Left ventricle myocardium superior (tissue), 1 donor: ENCODE measurements around the gene LRGUK. TPM values are rescaled to one million over a fixed set of nuclear protein-coding genes. Genes with fewer than 3 reads are reported as not detected.

Source experiments
- ATAC-seq: fragments of 200-7000 bp; cut with Tn5 transposase; one replicate; pipeline ENCODE4 v1.9.1; 2020; ENCODE audit warnings: mild to moderate bottlenecking, moderate library complexity
- DNase-seq: peaks from one replicate; pipeline ENCODE4 v3.0.0-alpha.2; 2020
- intact Hi-C: fragments of 100-400 bp; cut with micrococcal nuclease; formaldehyde crosslinking; loops from one replicate; pipeline ENCODE4 v1.11.0; 2022
- total RNA-seq: library from RNA; stranded (reverse); fragmentation: NEBNext Ultra II Directional; extraction: Animal tissue kit (Norgen Biotek cat#: 25700); gene quantifications from one replicate; pipeline ENCODE4 v1.2.1, GENCODE V29; 2021
- donor health status: DM: no; HTN: yes; CAD: no; lungs with severe emphysema.

LRGUK gene
- total RNA-seq, 1 donor from 2014 or later = 0.20 TPM

- intact Hi-C loops = no loop called here
- ATAC-seq = peak; percentile 15
- DNase-seq = no peak
Observed at GRCh38 chr7:134121632-134122139, 5.5 kb upstream of the LRGUK start.

DNA sequence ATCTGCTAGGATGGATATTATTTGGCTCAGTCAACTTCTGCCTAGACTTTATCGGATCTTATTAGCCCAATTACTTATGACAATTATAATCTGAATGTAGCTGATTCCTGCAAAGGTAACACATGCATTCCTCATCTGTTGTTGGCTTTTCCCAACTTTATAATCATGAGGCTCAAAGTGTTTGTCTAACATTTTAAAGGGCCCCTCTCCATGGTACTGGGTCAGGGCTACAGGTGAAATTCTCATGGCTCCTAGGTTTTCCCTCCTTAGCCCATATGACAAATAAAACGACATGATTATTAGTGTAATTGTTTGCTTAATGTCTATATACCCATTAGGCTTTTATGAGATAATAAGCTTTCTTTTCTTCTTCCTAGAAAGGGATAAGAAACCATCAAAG, 4.2 kb upstream of the LRGUK start:
- no peak for ATAC-seq
- intact Hi-C loops = no loop called here
- DNase-seq = no peak

DNA sequence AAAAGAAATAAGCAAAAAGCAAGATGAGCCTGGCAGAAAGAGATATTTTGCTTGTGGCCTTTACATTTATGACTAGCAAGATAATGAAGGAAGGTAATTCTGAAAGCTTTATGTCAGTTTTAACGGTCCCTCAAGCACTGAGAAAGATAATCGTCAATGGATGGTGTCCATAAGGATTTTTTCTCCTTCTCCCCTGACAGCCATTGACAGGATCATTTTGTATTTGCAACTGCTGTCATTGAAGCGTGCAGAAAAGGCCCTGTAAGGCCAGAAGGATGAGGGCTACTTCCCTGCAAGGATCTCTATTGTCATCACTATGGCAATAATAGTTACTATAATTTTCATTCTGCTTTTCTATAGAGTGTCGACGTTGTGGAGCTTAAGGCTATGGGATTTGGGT, 994 bp upstream of the LRGUK start:
- intact Hi-C loops = no loop called here
- DNase-seq (no peak), ATAC-seq (no peak)

GRCh38 chr7:134126596-134126965, 559 bp upstream of the LRGUK start:
- intact Hi-C loops = no loop called here
- DNase-seq = no peak
- ATAC-seq = no peak

- intact Hi-C loops = no loop called here
- DNase-seq (no peak), ATAC-seq (no peak)
Observed at GRCh38 chr7:134128829-134129228, 1.7 kb downstream of the LRGUK start.

DNA sequence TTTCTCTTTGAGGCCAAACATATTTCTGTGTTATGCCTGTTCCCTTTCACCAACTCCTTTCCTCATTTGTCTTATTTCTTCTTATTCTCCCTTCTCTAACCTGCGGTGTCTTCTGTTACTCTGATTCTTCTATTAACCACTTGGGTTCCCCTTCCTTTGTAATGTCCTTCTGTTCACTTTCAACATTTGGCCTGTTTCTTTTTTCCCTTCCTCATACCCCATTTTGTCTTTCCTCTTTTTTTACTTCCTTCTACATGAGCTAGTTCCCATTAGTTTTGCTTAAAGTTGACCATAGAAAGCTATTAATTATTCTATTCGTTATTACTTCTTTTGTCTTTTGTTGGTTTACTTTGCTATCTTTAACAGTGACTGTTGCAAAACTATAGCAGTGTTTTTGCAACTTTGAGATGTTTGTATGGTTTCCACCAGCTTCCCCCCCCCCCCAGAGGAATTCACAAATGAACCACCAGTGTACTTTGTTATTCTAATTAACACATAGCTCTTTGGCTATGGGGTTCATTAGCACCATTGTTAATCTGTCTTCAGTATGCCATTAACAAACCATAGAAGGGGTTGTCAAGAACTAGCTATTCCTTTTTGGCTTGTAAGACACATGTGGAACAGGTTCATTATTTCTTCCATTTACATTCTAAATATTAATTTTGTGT, 2.9 kb downstream of the LRGUK start:
- no peak for DNase-seq
- intact Hi-C loops = no loop called here
- no peak for ATAC-seq

- intact Hi-C loops = no loop called here
- DNase-seq (no peak), ATAC-seq (no peak)
Observed at GRCh38 chr7:134134004-134134403, 6.9 kb downstream of the LRGUK start.

DNA sequence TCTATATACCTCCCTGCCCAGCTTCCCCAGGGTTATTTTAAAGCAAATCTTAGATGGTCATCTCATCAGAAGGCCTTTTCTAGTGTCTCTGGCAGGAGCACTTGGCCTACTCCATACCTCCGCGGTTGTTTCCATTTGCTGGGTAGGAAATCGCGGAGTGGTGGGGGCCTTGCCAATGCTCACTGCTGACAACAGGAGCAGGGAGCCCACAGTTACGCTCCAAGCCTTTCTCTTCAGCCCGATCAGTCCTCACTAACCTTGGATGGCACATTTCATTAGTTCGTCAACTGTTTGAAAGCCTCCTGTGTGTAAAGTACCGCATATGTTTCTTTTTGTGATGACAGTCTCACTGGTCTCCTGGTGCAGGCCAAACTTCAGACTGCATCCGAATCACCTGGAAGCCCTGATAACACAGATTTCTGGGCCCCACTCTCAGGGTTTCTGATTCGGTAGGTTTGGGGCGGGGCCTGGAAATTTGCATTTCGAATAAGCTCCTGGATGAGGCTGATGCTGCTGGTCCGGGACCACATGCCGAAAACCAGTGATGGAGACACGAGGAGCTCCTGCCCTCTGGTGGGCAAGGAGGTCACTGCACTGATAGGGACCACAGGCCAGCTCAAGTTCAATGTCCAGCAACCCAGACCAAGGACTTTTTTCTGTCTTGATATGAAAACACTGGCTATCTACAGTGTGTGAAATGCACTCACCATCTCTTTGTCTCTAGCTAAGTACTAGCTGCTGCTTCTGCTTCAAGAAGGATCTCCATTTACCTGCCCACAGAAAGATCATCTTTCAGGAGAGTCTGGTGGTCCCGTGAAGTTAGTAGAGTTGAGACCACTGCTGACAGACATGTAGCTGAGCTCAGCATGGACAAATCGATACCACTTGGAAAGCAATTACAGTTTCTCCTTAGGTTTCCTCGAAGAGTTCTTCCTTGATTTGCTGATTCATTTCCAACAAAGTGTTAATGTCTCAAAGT, 14.0 kb downstream of the LRGUK start:
- peak; percentile 82 for ATAC-seq
- intact Hi-C loops = no loop called here
- DNase-seq = peak; percentile 81

- ATAC-seq (no peak), DNase-seq (no peak)
- intact Hi-C loops = no loop called here
Observed at GRCh38 chr7:134141868-134142264, 14.7 kb downstream of the LRGUK start.

- intact Hi-C loops = no loop called here
- DNase-seq = no peak
- no peak for ATAC-seq
Observed at GRCh38 chr7:134153493-134154136, 26.5 kb downstream of the LRGUK start.

DNA sequence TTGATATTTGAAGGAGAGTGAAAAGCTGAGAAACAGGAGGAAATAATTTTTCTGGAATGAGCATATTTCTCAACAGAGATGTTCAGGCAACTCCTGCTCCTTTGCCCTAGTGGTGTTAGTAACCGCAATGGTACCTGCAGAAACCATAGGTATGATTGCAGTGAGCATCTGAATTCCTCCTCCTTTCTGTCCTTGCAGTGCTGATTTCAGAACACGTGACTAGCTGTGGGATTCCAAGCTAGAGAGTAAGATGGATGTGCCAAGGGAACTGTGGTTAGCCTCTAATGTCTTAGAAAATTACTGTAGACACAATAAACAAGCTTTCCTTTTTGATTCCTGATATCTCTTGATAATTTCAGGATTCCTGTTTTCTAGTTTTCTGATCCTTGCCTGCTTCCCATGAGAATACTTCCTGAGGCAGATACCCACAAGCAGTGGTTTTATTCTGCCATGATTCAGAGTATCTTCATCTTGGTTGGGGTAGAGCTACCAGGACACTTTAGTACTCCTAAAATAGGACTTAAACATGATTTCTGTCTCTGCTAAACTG, 27.5 kb downstream of the LRGUK start:
- ATAC-seq (no peak), DNase-seq (no peak)
- intact Hi-C loops = no loop called here

- DNase-seq = no peak
- intact Hi-C loops = no loop called here
- ATAC-seq = no peak
Observed at GRCh38 chr7:134155206-134155605, 28.1 kb downstream of the LRGUK start.

GRCh38 chr7:134155871-134156270, 28.7 kb downstream of the LRGUK start:
- ATAC-seq (no peak), DNase-seq (no peak)
- intact Hi-C loops = no loop called here

DNA sequence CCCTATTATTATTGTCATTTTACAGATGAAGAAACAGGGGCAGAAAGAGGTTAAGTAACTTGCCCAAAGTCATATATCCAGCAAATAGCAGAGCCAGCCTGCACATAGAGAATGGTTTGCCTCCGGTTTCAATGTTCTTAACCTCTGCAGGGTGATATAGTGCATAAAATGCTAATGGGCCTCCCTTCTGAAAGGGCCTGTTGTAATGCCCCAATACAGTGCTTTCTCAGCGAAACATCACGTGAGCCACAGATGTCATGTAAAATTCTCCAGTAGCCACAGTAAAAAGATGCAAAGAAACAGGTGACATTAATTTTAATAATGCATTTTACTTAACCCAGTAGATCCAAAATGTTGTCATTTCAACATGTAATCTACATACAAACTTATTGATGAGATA, 38.1 kb downstream of the LRGUK start:
- no peak for ATAC-seq

DNA sequence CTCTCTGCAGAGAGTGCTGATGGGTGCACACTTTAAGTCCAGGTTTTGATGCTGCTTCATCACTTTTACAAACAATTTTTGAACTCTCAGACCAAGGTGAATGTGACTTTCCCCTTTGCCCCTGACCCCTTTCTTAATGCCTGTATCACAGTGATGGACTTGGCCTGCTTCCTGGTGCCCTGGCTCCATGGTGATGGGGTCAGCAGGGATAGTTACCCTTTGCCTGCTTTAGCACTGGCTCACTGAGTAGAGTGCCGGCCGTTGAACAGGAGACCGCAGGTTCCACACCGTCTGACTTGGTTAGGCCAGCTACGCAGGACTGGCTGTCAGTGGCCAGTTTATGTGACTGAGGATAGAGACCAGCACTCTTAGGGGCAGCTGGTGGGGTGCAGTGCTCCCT, 40.1 kb downstream of the LRGUK start:
- DNase-seq = no peak
- ATAC-seq = no peak
- intact Hi-C loops = no loop called here

More for the DNA sequence above, 38.1 kb downstream of the LRGUK start:
- DNase-seq = no peak
- intact Hi-C loops = no loop called here

GRCh38 chr7:134167841-134168240, 40.7 kb downstream of the LRGUK start:
- no peak for DNase-seq
- ATAC-seq = no peak

DNA sequence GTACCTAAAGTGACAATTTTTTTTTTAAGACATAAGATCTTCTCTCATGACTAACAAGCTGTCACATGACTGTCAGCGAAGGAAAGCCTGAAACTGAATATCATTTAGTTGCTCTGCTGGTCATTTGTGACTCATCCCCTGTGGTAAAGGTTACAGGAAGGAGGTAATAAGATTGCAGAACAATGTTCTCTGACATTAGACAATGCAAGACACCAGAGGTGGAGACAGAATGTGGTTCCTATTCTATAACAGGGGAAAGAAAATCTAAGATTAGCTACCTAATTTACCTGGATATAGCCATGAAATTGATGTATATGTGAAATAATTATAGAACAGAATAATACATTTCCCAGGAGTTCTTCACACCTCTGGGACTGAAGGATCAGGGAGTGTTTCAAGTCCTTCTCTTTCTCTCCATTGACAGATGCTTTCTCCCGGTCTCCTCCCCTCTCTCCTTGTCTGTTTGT, 47.7 kb downstream of the LRGUK start:
- intact Hi-C loops = no loop called here
- no peak for ATAC-seq
- no peak for DNase-seq

More at GRCh38 chr7:134167841-134168240, 40.7 kb downstream of the LRGUK start:
- intact Hi-C loops = no loop called here

DNA sequence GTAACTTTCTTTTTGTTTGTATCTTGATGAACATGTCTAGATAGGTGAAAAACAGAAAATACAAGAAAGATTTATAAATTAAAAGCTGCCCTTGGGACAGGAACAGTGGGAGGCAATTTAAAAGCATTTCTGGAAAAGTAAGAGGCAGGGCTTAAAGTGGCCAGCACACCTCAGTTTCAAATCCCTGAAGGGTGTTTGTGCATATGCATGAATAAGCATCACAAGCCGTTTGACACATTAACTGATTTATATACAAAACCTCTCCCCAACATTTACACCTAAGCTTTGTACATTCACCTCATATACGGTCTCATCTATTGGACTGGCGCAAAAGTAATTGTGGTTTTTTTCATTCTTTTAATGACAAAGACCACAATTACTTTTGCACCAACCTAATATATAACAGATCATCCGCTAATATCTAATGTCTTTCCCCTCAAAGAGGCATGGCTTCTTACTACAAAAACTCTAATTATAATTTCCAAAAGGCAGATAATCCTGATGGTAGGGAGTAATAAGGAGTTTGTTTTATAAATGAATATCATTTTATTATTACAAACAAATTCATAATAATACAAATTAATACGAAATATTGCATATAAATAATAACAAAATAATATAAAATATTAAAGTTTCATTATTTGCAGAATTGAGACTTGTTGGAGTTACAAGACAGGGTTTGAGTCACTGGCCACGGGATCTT, 48.3 kb downstream of the LRGUK start:
- intact Hi-C loops = no loop called here
- no peak for DNase-seq

GRCh38 chr7:134176037-134176350, 48.9 kb downstream of the LRGUK start:
- intact Hi-C loops = no loop called here
- ATAC-seq (no peak), DNase-seq (no peak)

More for the DNA sequence above, 48.3 kb downstream of the LRGUK start:
- ATAC-seq = no peak
